ENCODE data around the gene ITIH4. TPM values are rescaled to one million over a fixed set of nuclear protein-coding genes. Genes with fewer than 3 reads are reported as not detected.

Gene ITIH4
- total and polyA plus RNA-seq, 4 donors = 25.0 to 368 (median 72.1) TPM

DNA sequence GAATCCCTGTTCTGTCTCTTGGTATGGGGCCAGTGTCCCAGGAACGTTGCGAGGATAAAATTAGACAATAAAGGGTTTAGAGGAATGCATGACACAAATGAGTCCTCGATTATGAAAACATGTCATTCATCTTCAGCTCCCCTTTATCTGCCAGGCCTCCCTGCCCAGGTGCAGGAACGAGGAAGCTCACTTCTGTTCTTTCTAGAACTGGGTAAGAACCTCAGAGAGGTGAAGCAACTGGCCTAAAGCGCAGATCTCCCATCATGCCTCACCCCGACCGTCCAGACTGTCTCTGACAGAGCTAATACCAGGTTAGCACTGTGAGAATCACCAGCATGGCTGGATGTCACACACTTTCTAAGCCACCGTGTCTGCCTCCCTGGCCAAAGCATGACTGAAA is 54.6 kb downstream of the ITIH4 start:
- no peak overlapping the region for H3K4me3 ChIP-seq (ENCODE audit: low read length in 2 of 2)
- ATAC-seq (ENCODE audit: low FRiP score) (no peak), DNase-seq (peak in 1 of 2 donors; percentile 9)
- no peaks in the 10 kb centered on the region for H3K4me1 ChIP-seq (ENCODE audit: control insufficient read depth in 1 of 2, insufficient read depth in 2 of 2, low read length in 2 of 2)
- 52 to 55% methylated on average over 8 of the region's 8 CpGs for WGBS, 2 donors
- H3K9me3 ChIP-seq (ENCODE audit: control insufficient read depth, low read length) = no peaks in the 10 kb centered on the region
- H3K27ac ChIP-seq (ENCODE audit: low read depth in 1 of 2, low read length in 2 of 2) = no peak overlapping the region
- H3K27me3 ChIP-seq (ENCODE audit: control insufficient read depth in 1 of 2, insufficient read depth in 2 of 2, low read length in 1 of 2) = no peaks in the 10 kb centered on the region
- no peaks in the 10 kb centered on the region for H3K36me3 ChIP-seq (ENCODE audit: control insufficient read depth in 1 of 2, insufficient read depth in 2 of 2, low read length in 1 of 2)
- intact Hi-C loops (cut with DNase I) = loop anchor here in 1 of 2 donors (10.0 kb wide), 1 partner anchor 159 kb away; no protein-coding TSS in a partner anchor

DNA sequence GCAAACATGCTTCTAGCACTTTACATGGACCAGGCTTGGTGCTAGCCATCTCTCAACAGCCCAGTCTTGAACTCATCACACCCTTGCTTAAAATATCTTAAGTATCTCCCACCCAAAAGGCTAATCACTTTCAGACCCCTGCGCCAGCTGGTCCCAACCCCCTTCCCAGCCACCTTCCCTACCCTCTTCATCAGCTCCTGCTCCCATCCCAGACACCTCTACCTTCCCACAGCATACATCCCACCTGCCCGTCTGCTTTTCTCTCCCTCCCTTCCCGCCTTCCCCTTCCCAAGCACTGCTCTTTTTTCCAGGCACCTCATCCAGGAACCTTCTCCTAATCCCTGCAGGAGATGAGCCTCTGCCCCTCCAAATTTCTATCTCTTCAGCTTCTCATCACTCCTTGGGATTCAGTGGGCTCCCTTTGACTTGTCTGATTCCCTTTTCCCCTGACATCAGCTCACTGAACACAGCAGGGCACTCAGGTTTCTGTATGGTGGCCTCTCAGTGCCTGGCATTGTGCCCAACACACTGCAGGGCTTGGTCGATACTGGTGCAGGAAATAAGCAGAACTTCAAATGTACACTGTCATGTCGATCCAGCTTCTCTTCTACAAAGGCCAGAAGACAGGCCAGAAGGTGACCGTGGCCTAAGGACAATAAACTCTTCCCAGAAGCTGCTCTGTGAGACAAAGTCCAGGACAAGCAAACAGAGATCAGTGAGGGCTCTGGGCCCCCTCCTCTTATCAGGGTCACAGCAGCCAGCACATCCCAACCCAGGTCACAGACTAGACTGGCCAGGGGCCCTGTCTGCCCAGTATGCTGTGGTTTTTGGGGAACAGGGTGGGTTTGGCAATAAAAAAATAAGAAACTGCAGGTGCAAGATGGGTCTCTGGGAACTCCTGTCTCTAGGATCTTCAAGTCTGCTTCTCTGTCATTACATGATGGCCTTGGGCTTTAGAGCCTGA is 55.3 kb downstream of the ITIH4 start:
- H3K27me3 ChIP-seq (ENCODE audit: control insufficient read depth in 1 of 2, insufficient read depth in 2 of 2, low read length in 1 of 2) = no peaks in the 10 kb centered on the region
- H3K9me3 ChIP-seq (ENCODE audit: control insufficient read depth, low read length) = no peaks in the 10 kb centered on the region
- H3K27ac ChIP-seq (ENCODE audit: low read depth in 1 of 2, low read length in 2 of 2) = no peak overlapping the region
- WGBS, 2 donors = 49 to 53% methylated on average over 6 of the region's 6 CpGs
- H3K4me1 ChIP-seq (ENCODE audit: control insufficient read depth in 1 of 2, insufficient read depth in 2 of 2, low read length in 2 of 2) = no peaks in the 10 kb centered on the region
- no peaks in the 10 kb centered on the region for H3K36me3 ChIP-seq (ENCODE audit: control insufficient read depth in 1 of 2, insufficient read depth in 2 of 2, low read length in 1 of 2)
- no peak overlapping the region for H3K4me3 ChIP-seq (ENCODE audit: low read length in 2 of 2)
- no peak for ATAC-seq (ENCODE audit: low FRiP score)
- peak in 1 of 2 donors; percentile 51 for DNase-seq
- intact Hi-C loops (cut with DNase I) = loop anchor here in 1 of 2 donors (5.0 to 10.0 kb wide), 2 partner anchors 122 to 160 kb away; partner anchors contain the start of gene STIMATE

DNA sequence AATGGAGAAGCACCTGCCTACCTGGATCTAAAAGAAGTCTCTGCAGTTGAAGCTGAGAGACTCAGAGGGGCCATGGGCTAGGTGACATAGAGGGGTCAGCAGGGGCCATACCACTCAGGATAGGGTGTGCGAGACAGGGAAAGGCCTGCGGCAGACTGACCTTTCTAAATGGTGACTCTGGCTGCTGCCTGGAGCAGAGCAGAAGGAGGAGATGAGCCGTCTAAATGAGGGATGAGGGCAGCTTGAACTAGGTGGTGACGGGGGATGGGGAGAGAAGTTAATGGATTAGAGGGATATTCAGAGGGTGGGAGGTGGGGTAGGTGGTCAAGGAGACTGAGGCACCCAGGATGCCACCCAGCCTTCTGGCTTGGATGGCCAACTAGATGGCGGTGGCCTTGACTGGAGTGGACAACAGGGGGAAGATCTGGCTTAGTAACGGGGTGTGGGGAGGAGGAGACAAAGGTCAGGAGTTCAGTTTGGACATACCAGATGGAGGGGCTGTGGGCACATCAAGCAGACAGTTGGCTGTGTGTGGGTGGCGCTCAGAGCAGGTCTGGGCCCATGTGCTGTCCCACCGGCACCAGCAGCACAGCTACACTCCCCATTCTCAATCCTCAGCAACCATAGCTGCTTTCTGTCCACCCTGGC is 56.3 kb downstream of the ITIH4 start:
- H3K27me3 ChIP-seq (ENCODE audit: control insufficient read depth in 1 of 2, insufficient read depth in 2 of 2, low read length in 1 of 2) = no peaks in the 10 kb centered on the region
- no peak overlapping the region for H3K4me3 ChIP-seq (ENCODE audit: low read length in 2 of 2)
- H3K9me3 ChIP-seq (ENCODE audit: control insufficient read depth, low read length) = no peaks in the 10 kb centered on the region
- intact Hi-C loops (cut with DNase I) = loop anchor here in 1 of 2 donors (5.0 to 10.0 kb wide), 2 partner anchors 123 to 161 kb away; partner anchors contain the start of gene STIMATE
- H3K36me3 ChIP-seq (ENCODE audit: control insufficient read depth in 1 of 2, insufficient read depth in 2 of 2, low read length in 1 of 2) = no peaks in the 10 kb centered on the region
- 72 to 76% methylated on average over 8 of the region's 8 CpGs for WGBS, 2 donors
- ATAC-seq (ENCODE audit: low FRiP score) = no peak
- H3K4me1 ChIP-seq (ENCODE audit: control insufficient read depth in 1 of 2, insufficient read depth in 2 of 2, low read length in 2 of 2) = peaks cover 0 to 3% of the 10 kb centered on the region in 2 donors
- H3K27ac ChIP-seq (ENCODE audit: low read depth in 1 of 2, low read length in 2 of 2) = no peak overlapping the region
- DNase-seq = peak in 1 of 2 donors; percentile 50

GRCh38 chr3:52773361-52774065 is 57.0 kb downstream of the ITIH4 start:
- ATAC-seq (ENCODE audit: low FRiP score) = no peak
- Histone ChIP-seq H3K4me3 (ENCODE audit: low read length in 2 of 2) (no peak overlapping the region), H3K36me3 (ENCODE audit: control insufficient read depth in 1 of 2, insufficient read depth in 2 of 2, low read length in 1 of 2) (no peaks in the 10 kb centered on the region), H3K4me1 (ENCODE audit: control insufficient read depth in 1 of 2, insufficient read depth in 2 of 2, low read length in 2 of 2) (peaks cover 0 to 3% of the 10 kb centered on the region in 2 donors), H3K9me3 (ENCODE audit: control insufficient read depth, low read length) (no peaks in the 10 kb centered on the region), H3K27me3 (ENCODE audit: control insufficient read depth in 1 of 2, insufficient read depth in 2 of 2, low read length in 1 of 2) (no peaks in the 10 kb centered on the region), H3K27ac (ENCODE audit: low read depth in 1 of 2, low read length in 2 of 2) (no peak overlapping the region)
- 89 to 93% methylated on average over 13 of the region's 13 CpGs for WGBS, 2 donors
- peak in 1 of 2 donors; percentile 30 for DNase-seq
- intact Hi-C loops (cut with DNase I) = loop anchor here in 1 of 2 donors (5.0 to 10.0 kb wide), 2 partner anchors 124 to 161 kb away; partner anchors contain the start of gene STIMATE

GRCh38 chr3:52771702-52772101 is 58.8 kb downstream of the ITIH4 start:
- peaks cover 0 to 3% of the 10 kb centered on the region in 2 donors for H3K4me1 ChIP-seq (ENCODE audit: control insufficient read depth in 1 of 2, insufficient read depth in 2 of 2, low read length in 2 of 2)
- no peak overlapping the region for H3K27ac ChIP-seq (ENCODE audit: low read depth in 1 of 2, low read length in 2 of 2)
- ATAC-seq (ENCODE audit: low FRiP score) (no peak), DNase-seq (peak in 1 of 2 donors; percentile 38)
- H3K4me3 ChIP-seq (ENCODE audit: low read length in 2 of 2) = peak overlapping the region in 1 of 2 donors; percentile 45
- intact Hi-C loops (cut with DNase I) = loop anchor here in 1 of 2 donors (5.0 to 10.0 kb wide), 2 partner anchors 126 to 163 kb away; partner anchors contain the start of gene STIMATE
- no peaks in the 10 kb centered on the region for H3K9me3 ChIP-seq (ENCODE audit: control insufficient read depth, low read length)
- 86 to 88% methylated on average over 10 of the region's 10 CpGs for WGBS, 2 donors
- H3K27me3 ChIP-seq (ENCODE audit: control insufficient read depth in 1 of 2, insufficient read depth in 2 of 2, low read length in 1 of 2) = no peaks in the 10 kb centered on the region
- H3K36me3 ChIP-seq (ENCODE audit: control insufficient read depth in 1 of 2, insufficient read depth in 2 of 2, low read length in 1 of 2) = no peaks in the 10 kb centered on the region

- intact Hi-C loops (cut with DNase I) = loop anchor here in 1 of 2 donors (5.0 to 10.0 kb wide), 2 partner anchors 126 to 163 kb away; partner anchors contain the start of gene STIMATE
- DNase-seq (no peak), ATAC-seq (ENCODE audit: low FRiP score) (peak; percentile 12)
- Histone ChIP-seq H3K4me1 (ENCODE audit: control insufficient read depth in 1 of 2, insufficient read depth in 2 of 2, low read length in 2 of 2) (peaks cover 0 to 3% of the 10 kb centered on the region in 2 donors), H3K4me3 (ENCODE audit: low read length in 2 of 2) (peak overlapping the region; percentile 45 to 89), H3K36me3 (ENCODE audit: control insufficient read depth in 1 of 2, insufficient read depth in 2 of 2, low read length in 1 of 2) (no peaks in the 10 kb centered on the region), H3K27me3 (ENCODE audit: control insufficient read depth in 1 of 2, insufficient read depth in 2 of 2, low read length in 1 of 2) (no peaks in the 10 kb centered on the region), H3K9me3 (ENCODE audit: control insufficient read depth, low read length) (no peaks in the 10 kb centered on the region), H3K27ac (ENCODE audit: low read depth in 1 of 2, low read length in 2 of 2) (peak overlapping the region in 1 of 2 donors; percentile 56)
- WGBS, 2 donors = 19 to 35% methylated on average over 4 to 5 of the region's 5 CpGs
Measured at GRCh38 chr3:52771334-52771681, 59.2 kb downstream of the ITIH4 start.

- Histone ChIP-seq H3K27me3 (ENCODE audit: control insufficient read depth in 1 of 2, insufficient read depth in 2 of 2, low read length in 1 of 2) (no peaks in the 10 kb centered on the region), H3K4me3 (ENCODE audit: low read length in 2 of 2) (peak within 1 kb of the TSS; percentile 84 to 89), H3K36me3 (ENCODE audit: control insufficient read depth in 1 of 2, insufficient read depth in 2 of 2, low read length in 1 of 2) (no peaks in the 10 kb centered on the region), H3K27ac (ENCODE audit: low read depth in 1 of 2, low read length in 2 of 2) (peak within 1 kb of the TSS in 1 of 2 donors; percentile 64), H3K9me3 (ENCODE audit: control insufficient read depth, low read length) (no peaks in the 10 kb centered on the region), H3K4me1 (ENCODE audit: control insufficient read depth in 1 of 2, insufficient read depth in 2 of 2, low read length in 2 of 2) (peaks cover 0 to 3% of the 10 kb centered on the region in 2 donors)
- intact Hi-C loops (cut with DNase I) = loop anchor here in 1 of 2 donors (5.0 to 10.0 kb wide), 2 partner anchors 127 to 164 kb away; partner anchors contain the start of gene STIMATE
- ATAC-seq (ENCODE audit: low FRiP score) (peak; percentile 98), DNase-seq (peak; percentile 96 to 97)
- 0% methylated on average over 63 to 67 of the region's 67 CpGs for WGBS, 2 donors
Measured at GRCh38 chr3:52770496-52771333, 59.8 kb downstream of the ITIH4 start, which contains the start of gene NEK4. NEK4 (minus strand) TSS chr3:52770940; CDS start chr3:52770746, 194 bp downstream.

All from aorta (tissue), 5 donors.